Neural progenitor cell (in vitro differentiated cells): ENCODE results near the gene C22orf23.

ENCODE experiments used
- EZH2 ChIP-seq: fragments of 200-600 bp; sonication (generic); IDR thresholded peaks from 2 replicates; pipeline ENCODE4 v1.6.1; 2017; ENCODE audit warnings: antibody characterized with exemption, mild to moderate bottlenecking, moderate library complexity
- EZH2phosphoT487 ChIP-seq: fragments of 200-600 bp; sonication (generic); IDR thresholded peaks from 2 replicates; pipeline ENCODE4 v1.6.1; 2017; ENCODE audit warnings: antibody characterized with exemption
- TF ChIP-seq, protein P1 (sequence below): fragments of 200-600 bp; sonication (generic); IDR thresholded peaks from 2 replicates; pipeline ENCODE4 v1.5.1; 2017; ENCODE audit warnings: antibody characterized with exemption, mild to moderate bottlenecking

DNA sequence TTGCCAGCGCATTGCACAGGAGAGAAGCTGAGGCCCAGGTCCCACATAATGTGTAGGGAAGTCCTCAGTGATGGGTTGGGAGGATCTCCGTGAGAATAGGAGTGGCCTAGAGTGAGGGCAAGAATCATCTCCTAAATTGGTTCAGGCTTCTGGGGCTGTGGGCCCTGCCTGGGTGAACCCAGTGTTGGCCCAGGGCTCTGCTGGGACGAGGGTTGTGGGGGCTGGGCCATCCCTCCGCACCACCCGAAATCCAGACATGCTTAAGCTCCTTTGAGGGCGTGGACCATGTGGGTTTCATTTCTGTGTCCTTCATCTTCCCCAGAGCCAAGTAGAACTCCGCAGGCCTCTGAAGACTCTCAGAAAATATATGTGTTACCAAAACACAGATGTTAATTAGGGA is 43.6 kb downstream of the C22orf23 start:
- TF ChIP-seq, protein P1, sequence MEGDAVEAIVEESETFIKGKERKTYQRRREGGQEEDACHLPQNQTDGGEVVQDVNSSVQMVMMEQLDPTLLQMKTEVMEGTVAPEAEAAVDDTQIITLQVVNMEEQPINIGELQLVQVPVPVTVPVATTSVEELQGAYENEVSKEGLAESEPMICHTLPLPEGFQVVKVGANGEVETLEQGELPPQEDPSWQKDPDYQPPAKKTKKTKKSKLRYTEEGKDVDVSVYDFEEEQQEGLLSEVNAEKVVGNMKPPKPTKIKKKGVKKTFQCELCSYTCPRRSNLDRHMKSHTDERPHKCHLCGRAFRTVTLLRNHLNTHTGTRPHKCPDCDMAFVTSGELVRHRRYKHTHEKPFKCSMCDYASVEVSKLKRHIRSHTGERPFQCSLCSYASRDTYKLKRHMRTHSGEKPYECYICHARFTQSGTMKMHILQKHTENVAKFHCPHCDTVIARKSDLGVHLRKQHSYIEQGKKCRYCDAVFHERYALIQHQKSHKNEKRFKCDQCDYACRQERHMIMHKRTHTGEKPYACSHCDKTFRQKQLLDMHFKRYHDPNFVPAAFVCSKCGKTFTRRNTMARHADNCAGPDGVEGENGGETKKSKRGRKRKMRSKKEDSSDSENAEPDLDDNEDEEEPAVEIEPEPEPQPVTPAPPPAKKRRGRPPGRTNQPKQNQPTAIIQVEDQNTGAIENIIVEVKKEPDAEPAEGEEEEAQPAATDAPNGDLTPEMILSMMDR = no peak
- TF ChIP-seq EZH2phosphoT487 (no peak), EZH2 (no peak)
